Measurements from ENCODE around the gene THOC2. TPM values are rescaled to one million over a fixed set of nuclear protein-coding genes. Genes with fewer than 3 reads are reported as not detected.

THOC2 gene
- total RNA-seq, 4 donors from 2014 or later: 84.5 to 139 (median 123) TPM

- Histone ChIP-seq H3K27ac (no peak overlapping the region), H3K4me3 (no peak overlapping the region), H3K27me3 (no peaks in the 10 kb centered on the region), H3K9me3 (no peaks in the 10 kb centered on the region), H3K4me1 (no peaks in the 10 kb centered on the region), H3K36me3 (peaks cover 0 to 11% of the 10 kb centered on the region in 2 donors)
- TF ChIP-seq POLR2AphosphoS5 (IDR thresholded peaks at IDR 0.05) (no peak), POLR2A (IDR thresholded peaks at IDR 0.05) (no peak)
- ATAC-seq: no peak
Observed at GRCh38 chrX:123698979-123699520, 33.8 kb downstream of the THOC2 start.

GRCh38 chrX:123696334-123696733 lies 36.5 kb downstream of the THOC2 start:
- no peaks in the 10 kb centered on the region for H3K9me3 ChIP-seq
- H3K4me3 ChIP-seq: no peak overlapping the region
- 49 to 90% methylated on average over 2 of the region's 2 CpGs for WGBS, 2 donors (ENCODE audit: low coverage in 1 of 2)
- no peak overlapping the region for H3K27ac ChIP-seq
- no peak for TF ChIP-seq POLR2A (IDR thresholded peaks at IDR 0.05)
- no peak for ATAC-seq
- H3K4me1 ChIP-seq: no peaks in the 10 kb centered on the region
- H3K36me3 ChIP-seq: peaks cover 0 to 12% of the 10 kb centered on the region in 2 donors
- no peaks in the 10 kb centered on the region for H3K27me3 ChIP-seq

GRCh38 chrX:123695242-123695641 lies 37.6 kb downstream of the THOC2 start:
- Histone ChIP-seq H3K4me3 (no peak overlapping the region), H3K4me1 (no peaks in the 10 kb centered on the region), H3K9me3 (no peaks in the 10 kb centered on the region), H3K27me3 (no peaks in the 10 kb centered on the region), H3K27ac (no peak overlapping the region), H3K36me3 (peaks cover 0 to 21% of the 10 kb centered on the region in 2 donors)
- no peak for ATAC-seq
- TF ChIP-seq POLR2AphosphoS5 (IDR thresholded peaks at IDR 0.05): no peak
- TF ChIP-seq CTCF (IDR thresholded peaks at IDR 0.05): no peak
- TF ChIP-seq POLR2A (IDR thresholded peaks at IDR 0.05): no peak
- TF ChIP-seq EP300 (IDR thresholded peaks at IDR 0.05): no peak

- Histone ChIP-seq H3K27me3 (no peaks in the 10 kb centered on the region), H3K27ac (no peak overlapping the region), H3K36me3 (peaks cover 0 to 25% of the 10 kb centered on the region in 2 donors), H3K4me3 (no peak overlapping the region), H3K4me1 (no peaks in the 10 kb centered on the region), H3K9me3 (no peaks in the 10 kb centered on the region)
- WGBS, 2 donors (ENCODE audit: low coverage in 1 of 2): 89 to 94% methylated on average over 4 to 5 of the region's 5 CpGs
- no peak for TF ChIP-seq CTCF (IDR thresholded peaks at IDR 0.05)
- no peak for TF ChIP-seq POLR2AphosphoS5 (IDR thresholded peaks at IDR 0.05)
- no peak for TF ChIP-seq POLR2A (IDR thresholded peaks at IDR 0.05)
- TF ChIP-seq EP300 (IDR thresholded peaks at IDR 0.05): no peak
- no peak for ATAC-seq
Observed at GRCh38 chrX:123691776-123692175, 41.1 kb downstream of the THOC2 start.

GRCh38 chrX:123688524-123688923 lies 44.3 kb downstream of the THOC2 start:
- no peaks in the 10 kb centered on the region for H3K9me3 ChIP-seq
- 88% methylated on average over 1 of the region's 1 CpG; no CpG with 5 or more reads in 1 of the 2 donors for WGBS, 2 donors (ENCODE audit: low coverage in 1 of 2)
- no peak for ATAC-seq

More at GRCh38 chrX:123688524-123688923, 44.3 kb downstream of the THOC2 start:
- no peak overlapping the region for H3K4me3 ChIP-seq
- no peaks in the 10 kb centered on the region for H3K4me1 ChIP-seq
- no peak overlapping the region for H3K27ac ChIP-seq
- H3K27me3 ChIP-seq: no peaks in the 10 kb centered on the region
- peaks cover 0 to 21% of the 10 kb centered on the region in 2 donors for H3K36me3 ChIP-seq
- no peak for TF ChIP-seq POLR2AphosphoS5 (IDR thresholded peaks at IDR 0.05)
- no peak for TF ChIP-seq EP300 (IDR thresholded peaks at IDR 0.05)
- no peak for TF ChIP-seq CTCF (IDR thresholded peaks at IDR 0.05)
- TF ChIP-seq POLR2A (IDR thresholded peaks at IDR 0.05): no peak
